DMS 273 treated with DMSO at 0.1 percent for 48 hours (cell line): Measurements from ENCODE around the gene MAST4.
"Not testable (repeated sequence)": the region's sequence is repeated elsewhere in the genome, so short reads cannot be mapped to it uniquely, and the experiment has no call there.

Source experiments
- DNase-seq: peaks from one replicate; lab custom pipeline; 2025; lab: John Stamatoyannopoulos, UW

The MAST4 gene

DNA sequence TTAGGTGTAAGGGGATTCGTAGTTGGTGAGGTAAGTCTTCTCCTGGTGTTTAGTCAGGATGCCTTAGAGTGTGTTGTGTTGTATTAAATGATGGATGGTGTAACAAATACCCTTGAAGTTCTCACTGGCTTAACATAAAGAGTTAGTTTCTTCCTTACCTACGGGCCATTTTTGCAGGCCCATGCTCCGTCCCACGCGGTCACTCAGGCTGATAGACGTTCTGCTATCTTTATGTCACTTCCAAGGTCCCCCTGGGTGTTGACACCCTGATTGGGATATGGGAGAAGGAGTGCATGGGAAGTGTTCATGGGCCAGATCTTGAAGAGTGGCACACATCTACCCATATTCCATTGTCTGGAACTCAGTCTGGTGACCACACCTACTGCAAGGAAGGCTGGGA, 214.0 kb downstream of the MAST4 start:
- no peak for DNase-seq

DNA sequence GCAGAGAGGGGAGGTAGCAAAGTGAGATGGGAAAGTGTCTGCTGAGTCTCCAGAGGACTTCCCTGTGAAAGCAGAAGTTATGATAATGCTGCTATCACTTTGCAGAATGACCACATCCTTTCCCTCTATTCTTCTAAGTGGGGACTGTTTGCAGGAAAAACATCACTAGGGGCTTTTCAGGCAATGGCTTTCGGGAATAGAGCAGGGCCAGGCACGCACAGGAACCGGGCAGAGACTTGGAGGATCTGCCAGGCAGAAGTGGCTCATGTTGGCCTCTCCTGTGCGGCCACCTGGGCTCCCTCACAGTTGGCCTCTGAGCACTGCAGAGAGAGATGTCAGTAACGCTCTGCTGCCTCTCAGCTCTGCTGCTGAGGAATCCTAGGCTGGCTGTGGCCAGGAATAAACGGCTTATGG, 214.7 kb downstream of the MAST4 start:
- no peak for DNase-seq

DNA sequence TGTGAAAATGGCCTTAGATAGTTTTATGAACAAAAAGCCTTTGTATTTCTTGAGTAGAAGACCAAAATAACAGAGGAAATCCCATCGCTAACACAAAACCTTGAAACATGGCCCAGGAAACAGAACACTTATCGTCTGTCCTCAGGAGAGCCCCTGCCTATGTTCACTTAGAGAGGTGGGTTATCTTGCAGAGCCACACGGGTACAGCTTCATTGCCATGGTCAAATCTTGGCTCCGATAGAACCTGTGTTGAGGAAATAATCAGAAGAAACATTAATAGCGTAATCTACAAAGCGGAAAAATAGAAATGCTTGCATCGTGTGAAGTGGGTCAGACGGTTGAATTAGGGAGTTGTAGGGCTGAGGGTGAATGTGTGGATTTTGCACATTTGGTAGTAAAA, 216.1 kb downstream of the MAST4 start:
- no peak for DNase-seq

DNA sequence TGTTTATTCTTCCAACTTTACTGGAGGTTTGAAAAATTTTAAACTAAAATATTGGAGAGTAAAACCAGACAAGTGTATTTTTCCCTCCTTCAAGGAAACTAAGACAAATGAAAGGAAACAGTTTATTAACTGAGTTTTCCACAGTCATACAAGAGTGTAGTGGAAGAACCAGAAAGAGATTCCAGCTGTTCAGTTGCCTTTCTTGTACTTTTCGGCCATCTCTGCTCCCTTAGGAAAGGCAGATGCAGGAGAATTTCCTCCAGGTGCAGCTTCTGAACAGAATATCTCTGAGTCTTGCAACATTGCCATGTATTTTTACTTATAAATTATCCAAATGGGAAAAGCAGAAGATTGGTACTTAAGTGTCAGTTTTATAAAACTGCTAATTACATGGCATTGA, 217.1 kb downstream of the MAST4 start:
- no peak for DNase-seq

DNA sequence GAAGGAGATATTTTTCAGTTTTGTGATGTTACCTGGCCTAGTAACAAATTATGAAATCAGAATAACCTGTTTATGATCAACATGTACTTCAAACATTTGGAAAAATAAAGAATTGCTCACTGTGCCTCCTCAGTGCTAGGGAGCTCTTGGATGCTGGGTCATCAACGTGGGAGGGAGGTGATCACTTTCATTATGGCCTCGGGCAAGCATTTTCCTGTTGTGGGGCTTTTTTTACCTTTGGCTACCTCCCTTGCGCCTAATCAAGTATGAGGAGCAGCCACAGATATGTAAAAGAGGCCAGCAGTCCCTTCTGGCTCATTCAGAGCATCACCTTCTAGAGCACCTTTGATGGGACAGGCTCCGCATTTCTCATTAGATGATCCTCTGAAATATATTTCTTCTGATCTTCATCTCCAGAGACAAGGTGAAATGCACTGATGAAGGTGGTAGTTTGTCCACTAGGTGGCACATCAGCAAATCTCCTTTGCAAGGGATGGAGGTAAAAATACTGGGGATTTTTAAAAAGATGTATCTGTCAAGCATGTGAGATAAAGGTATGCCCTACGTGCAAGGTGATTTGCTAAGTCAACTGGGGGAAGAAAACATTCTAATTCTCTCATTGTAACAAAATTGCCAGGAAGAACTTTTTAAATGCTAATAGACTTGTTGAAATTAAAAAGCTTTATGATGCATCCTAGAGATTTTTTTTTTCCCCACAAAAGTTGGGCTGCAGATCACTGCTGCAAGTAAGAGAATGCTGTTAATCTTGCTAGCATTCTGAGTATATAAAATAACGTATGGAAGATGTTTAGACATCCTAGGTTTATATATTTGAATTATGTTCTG, 218.2 kb downstream of the MAST4 start:
- DNase-seq = no peak

DNA sequence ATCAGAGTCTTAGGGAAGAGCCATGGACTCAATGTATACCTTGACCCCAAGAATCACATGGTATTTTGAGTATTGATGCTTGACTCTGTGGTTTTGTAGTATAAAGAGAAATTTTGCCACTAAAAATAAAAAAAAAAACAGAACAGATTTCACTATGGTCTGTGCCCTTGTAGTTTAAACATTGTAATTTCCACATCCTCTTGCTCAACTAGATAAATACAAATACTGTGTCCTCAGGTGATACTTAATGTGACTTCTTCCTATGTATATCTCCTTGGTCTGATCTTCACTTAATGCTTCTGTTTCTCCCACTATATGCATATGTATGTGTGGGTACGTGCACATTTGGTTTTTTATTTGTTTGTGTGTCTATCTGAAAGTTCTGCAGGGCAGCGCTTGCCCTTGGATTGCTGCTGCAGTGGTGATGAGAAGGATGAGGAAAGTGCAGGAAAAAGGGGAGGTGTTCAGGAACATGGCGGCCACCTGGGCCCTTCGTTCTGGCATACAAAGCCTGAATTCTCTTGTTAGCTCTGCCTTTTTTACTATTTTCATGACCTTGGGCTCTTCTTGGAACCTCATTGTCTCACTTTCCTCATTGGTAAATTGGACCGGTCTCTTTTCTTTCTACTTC, 222.2 kb downstream of the MAST4 start:
- no peak for DNase-seq

DNA sequence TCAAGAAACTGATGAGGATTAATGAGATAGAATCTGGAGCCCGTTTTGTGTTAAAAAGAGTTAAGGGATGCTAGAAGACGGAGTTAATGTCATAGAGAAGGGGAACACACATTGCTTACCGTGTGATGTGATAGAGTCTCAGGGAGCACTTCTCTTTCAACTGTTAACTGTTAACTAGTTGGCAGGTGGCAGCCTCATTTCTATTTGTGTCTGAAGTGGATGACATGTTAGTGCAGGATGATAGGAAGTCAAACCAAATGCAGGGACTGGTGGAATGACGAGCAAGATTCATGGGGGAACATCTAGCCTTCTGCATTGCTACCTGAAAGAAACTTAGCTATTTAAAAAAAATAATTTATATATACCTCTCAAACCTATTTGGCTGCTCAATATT, 222.7 kb downstream of the MAST4 start:
- DNase-seq = no peak

DNA sequence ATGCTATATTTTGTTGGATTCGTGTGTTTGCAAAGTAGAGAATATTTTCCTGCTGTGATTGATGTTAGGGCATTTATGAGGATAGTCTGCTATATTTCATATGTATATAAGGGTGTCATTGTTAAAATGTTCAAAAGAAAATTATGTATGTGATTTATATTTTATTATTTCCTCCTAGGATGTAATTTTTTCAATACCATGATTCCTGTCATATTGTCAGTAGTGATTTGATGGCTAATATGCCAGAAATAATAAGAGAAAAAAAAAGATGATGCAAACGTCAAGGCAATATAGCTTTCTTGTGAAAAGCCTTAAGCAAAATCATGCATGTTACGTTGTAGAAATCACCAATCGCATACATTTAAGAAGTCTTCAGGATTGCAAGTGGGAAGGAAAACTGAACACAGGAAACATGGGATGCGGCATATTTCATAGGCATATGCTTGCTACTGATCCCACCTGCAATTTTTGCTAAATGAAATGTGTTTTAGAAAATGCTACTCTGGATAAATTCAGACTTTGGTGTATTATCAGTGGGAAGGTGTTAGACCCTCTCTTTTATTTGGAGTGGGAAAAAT, 224.5 kb downstream of the MAST4 start:
- DNase-seq = no peak

DNA sequence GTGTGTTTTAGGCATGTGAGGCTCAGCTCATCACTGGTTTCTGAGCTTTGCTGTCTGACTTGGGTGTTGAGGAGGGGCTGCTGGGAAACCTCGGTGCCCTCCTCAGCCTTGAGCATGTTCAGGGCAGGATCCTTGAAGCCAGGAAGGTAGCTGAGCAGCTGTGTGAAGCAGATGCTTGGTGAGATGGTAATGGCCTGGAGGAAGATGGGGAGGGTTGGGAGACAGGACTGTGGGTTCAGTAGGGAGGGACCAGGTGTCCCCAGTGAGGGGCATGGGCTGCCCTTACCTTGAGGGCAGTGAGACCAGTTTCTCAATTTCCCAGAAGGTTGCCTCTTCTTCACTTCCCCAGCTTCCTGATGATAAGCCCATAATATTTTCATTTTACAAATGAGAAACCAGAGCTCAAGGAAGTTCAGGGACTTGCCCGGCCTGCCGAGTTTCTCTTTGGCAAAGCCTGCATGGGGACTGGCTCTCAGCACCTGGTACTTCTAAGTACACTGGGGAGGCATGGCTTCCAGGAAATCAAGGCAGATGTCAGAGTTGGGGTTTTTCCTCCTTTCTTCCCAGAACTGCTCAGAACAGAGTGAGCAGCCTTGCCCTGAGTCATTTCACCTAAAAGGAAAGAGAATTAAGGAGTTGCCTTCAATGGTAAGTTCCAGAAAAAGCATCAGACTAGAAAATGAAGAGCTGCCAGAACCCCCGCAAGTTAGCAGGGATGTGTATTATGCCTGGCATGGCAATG, 225.7 kb downstream of the MAST4 start:
- no peak for DNase-seq

DNA sequence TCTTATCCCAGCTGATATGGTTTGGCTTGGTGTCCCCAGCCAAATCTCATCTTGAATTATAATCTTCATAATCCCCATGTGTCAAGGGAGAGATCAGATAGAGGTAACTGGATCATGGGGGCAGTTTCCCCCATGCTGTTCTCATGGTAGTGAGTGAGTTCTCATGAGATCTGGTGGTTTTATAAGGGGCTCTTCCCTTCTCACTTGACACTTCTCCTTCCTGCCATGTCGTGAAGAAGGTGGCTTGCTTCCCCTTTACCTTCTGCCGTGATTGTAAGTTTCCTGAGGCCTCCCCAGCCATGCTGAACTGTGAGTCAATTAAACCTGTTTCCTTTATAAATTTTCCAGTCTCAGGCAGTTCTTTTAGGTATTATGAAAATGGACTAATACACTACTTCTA, 226.7 kb downstream of the MAST4 start:
- not testable (repeated sequence) for DNase-seq

DNA sequence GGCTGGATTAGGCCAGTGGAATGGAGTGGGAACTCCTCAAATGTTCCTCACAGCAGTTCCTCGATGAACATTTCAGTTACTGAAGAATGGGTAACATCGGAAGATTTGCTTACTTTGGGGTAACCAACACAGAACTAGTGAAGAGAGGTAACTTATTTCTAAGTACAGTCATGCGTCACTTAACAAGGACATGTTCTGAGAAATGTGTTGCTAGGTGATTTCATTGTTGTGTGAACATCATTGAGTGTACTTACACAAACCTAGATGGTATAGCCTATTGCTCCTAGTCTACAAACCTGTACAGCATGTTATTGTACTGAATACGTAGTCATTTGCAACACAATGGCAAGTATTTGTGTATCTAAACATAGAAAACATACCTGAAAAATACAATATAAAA, 228.3 kb downstream of the MAST4 start:
- no peak for DNase-seq

DNA sequence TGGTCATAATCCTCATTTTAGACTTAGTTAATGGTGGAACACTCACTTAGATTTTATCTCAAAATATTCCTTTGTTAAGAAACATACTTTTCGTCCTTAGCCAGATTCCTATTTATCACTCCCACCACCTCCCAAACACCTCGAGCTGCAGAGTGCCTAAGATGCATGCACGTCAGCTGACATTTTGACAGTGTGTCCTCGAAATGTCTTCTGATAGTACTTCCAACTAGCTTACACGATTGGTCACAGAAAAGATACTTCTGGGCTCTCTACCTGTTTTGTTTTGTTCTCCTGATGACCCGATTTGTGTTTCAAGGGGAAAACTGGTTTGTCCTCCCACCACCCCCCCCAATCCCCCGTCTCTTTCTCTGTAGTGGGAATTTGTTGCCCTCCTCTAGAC, 230.1 kb downstream of the MAST4 start:
- DNase-seq = no peak

DNA sequence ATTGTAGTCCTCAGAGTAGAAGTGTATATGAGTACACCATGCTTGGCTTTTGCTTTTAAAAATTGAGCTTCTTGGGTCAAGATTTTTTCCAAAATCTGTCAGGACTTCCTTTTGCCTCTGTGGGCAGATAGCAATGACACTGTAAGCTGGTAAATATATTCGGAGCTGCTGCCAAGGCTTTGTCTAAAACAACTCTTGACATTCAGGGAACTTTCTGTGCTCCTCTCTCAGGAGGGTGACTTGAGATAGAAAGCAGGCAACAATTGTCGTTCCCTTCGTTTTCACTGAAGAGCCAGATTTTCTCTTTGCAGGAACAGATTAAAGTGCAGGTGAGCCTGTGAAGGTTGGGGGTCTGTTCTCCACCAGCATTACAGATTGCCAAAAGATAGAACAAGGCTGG, 230.5 kb downstream of the MAST4 start:
- DNase-seq = no peak

DNA sequence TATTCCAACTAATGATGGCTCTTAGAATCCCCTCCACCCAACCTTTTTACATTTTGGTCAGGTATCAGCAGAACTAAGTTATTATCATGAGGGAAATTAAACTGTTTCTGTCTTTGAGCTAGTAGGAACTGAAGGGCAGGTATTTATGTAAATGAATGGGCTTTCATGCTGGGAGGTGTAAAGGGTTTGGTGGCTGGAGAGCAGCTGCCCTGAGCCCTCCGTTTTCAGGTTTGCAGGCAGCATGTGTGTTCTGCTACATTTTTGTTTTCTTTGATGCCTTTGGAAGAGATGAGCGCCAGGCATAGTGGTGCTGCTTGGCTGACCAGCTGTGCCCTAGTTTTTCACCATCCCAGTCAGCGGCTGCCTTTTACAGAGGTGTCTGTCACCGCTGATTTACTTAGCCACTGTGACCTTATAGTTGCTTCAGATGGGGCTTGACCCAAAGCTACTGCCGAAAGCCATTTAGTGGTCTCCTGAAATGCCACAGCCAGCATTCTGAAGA, 231.9 kb downstream of the MAST4 start:
- no peak for DNase-seq

DNA sequence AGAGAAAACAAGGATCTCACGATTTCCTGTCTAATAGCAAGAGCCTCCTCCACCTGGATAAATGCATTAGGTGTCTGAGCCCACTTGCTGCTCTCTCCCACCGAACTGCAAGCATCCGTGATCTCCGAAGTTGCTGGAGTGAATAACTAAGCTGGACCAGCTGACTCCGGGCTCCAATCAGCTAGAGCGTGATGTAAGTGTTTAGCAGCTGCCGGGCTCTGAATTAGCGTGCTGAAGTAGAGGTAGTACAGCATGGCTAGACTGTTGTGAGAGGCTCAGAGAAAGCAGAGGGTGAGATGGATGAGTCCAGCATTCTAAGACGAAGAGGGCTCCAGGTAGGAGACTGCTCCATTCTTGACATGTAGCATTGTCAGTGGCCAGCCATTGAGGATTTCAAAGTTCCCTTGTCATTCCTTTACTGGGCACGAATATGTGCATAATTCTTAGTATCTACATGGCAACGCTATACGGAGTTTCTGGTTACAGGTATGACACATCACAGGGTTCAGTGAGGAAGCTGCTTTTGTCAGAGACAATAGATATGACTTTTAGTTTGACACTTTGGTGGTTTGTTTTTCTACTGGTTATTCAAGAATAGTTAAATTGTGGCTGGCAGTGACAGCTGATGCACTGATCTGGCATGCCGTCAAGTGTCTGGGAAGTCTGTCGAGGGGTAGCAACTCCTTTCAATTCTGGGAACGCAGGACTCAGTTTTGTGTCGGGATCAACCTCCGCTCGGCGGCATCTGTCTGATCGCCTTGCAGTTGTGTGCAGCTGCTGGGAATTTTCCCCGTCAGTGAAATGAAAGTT, 232.6 kb downstream of the MAST4 start:
- peak; percentile 6 for DNase-seq

DNA sequence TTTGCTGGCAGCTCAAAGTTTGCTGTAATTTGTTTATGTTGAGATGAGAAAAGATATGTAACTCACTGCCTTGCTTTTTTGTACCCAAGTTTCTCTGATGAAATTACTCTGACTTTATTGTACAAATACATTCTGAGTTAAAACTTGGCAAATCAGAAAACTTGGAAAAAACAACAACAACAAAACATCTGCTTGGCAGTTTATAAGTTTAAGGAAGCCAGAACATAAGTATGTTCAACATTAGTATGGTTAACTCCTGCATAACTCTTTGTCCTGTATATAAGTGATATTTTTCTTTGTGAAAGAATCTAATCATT, 233.1 kb downstream of the MAST4 start:
- no peak for DNase-seq

DNA sequence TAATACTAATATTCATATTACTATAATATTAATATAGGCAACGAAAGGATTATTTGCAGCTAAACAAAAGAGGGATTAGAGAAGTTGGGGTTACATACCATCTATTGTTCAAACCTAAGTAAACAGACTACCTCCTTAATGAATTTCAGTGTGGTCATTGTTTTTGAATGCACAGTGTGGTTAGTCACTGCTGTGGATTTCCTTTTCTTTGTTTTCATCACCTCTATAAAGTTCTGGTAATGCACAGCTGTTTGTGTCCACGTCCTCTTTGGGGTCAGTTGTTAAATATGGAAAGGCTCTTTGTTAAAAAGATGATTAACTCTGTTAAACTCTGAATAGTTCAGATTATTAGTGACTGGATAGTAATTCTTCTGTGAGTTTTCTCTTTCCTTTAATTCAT, 233.6 kb downstream of the MAST4 start:
- no peak for DNase-seq

DNA sequence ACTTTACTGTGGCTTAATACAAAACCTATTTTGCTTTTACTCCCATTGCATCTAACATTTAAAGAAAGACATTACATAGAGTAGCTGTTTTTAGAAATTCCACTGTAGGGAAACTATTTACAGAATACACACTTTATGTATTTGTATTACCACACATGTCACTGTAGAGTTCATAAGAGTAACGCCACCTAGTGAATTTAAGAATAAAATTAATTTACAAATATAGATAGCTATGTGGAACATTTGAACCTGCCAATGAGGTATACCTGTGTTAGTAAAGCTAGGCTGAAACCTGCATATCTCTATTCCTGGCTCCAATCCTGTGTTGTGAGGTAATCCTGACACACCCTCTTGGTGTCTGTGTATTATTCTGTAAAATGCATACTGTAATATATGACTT, 234.4 kb downstream of the MAST4 start:
- DNase-seq = no peak

DNA sequence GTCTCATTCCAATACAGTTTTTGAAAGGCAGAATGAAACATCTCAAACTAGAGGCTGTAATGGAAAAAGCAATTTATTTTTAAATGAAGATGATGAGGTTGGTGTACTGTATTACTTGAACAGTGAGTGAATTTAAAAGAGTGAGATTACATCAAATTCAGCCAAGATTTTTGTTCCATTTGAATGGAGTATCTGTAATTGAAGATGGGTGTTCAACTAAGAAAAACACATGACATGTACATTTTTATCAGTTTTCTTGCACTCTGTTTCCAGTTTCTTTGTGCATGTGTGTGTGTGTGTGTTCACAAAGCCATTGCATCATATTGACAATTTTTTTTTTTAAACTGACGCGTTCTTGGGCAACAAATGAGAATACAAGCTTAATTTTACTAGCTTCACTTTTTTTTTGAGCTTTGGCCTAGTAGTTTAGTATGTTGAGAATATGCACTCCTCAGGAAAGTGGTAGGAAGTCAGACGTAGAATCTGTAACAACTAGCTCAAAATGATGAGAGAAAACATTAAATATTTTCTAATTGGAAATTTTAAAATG, 243.5 kb downstream of the MAST4 start:
- no peak for DNase-seq

DNA sequence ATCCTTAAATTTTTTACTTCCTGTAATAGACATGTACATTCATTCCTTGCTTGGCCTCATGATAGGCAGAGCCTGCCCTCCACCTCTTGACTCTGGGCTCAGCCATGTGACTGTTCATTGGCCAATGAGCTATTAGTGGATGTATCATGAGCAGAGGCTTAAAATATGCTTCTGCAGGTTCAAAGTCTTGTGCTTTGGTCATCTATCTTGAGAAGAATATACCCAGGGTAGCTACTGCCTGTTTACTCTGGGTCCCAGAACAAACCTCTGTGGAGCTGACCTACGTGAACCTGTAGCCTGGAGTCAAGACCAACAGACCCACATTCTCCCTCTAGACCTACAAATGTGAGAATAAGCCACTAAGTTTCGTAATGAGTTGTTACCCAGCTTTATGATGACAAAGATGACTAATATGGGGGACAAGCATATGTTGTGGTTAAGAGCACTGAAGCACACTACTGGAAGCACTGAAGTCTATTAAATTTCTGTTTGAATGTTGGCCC, 244.4 kb downstream of the MAST4 start:
- DNase-seq = no peak

DNA sequence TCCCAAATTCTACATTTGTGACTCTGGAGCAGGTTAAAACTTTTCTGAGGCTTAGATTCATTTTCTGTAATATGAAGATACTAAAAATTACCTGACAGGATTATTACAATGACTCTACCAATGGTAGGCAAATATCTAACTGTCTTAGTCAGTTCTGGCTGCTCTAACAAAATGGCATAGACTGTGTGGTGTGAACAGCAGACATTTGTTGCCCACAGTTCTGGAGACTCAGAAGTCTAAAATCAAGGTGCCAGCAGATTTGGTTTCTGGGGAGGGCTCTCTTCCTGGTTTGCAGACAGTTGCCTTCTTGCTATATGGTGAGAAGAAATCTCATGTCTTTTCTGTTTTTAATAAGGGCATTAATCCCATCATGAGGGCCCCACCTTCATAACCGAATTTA, 245.1 kb downstream of the MAST4 start:
- no peak for DNase-seq
